Lower lobe of right lung (tissue), 2 donors: ENCODE data around the gene ZBTB21. TPM values are rescaled to one million over a fixed set of nuclear protein-coding genes. Genes with fewer than 3 reads are reported as not detected.

Source experiments
- ATAC-seq, 2 donors: fragments of 200-7000 bp; cut with Tn5 transposase; one replicate each; pipeline ENCODE4 v1.9.1; 2020 to 2022; ENCODE audit warnings: mild to moderate bottlenecking in 2 of 2, moderate library complexity in 2 of 2
- DNase-seq: peaks from one replicate; pipeline ENCODE4 v3.0.0-alpha.2; 2020
- H3K27ac ChIP-seq: fragments of 200-600 bp; one replicate; pipeline ENCODE4 v1.8.0; 2022
- H3K27me3 ChIP-seq: fragments of 200-600 bp; one replicate; pipeline ENCODE4 v1.8.0; 2022; ENCODE audit warnings: low read depth
- H3K36me3 ChIP-seq: fragments of 200-600 bp; one replicate; pipeline ENCODE4 v1.8.0; 2022; ENCODE audit warnings: mild to moderate bottlenecking
- H3K4me1 ChIP-seq: fragments of 200-600 bp; one replicate; pipeline ENCODE4 v1.8.0; 2022
- H3K4me3 ChIP-seq: fragments of 200-600 bp; one replicate; pipeline ENCODE4 v1.8.0; 2022; ENCODE audit warnings: mild to moderate bottlenecking
- H3K9me3 ChIP-seq: fragments of 200-600 bp; one replicate; pipeline ENCODE4 v1.8.0; 2022
- intact Hi-C: fragments of 100-400 bp; cut with DNase I; formaldehyde crosslinking; loops from one replicate; pipeline ENCODE4 v1.11.0; 2022
- total RNA-seq: library from RNA; stranded (reverse); fragmentation: NEBNext Ultra II Directional; extraction: Animal tissue kit (Norgen Biotek cat#: 25700); gene quantifications from one replicate; pipeline ENCODE4 v1.2.1, GENCODE V29; 2021
- TF ChIP-seq, protein P1 (sequence below): fragments of 200-600 bp; IDR thresholded peaks from one replicate; pipeline ENCODE4 v1.8.0; 2022; ENCODE audit warnings: antibody characterized with exemption, mild to moderate bottlenecking
- donor health status: DM: no; HTN: yes; CAD: no; lungs with severe emphysema.

The ZBTB21 gene
- total RNA-seq, 1 donor from 2014 or later = 15.6 TPM

DNA sequence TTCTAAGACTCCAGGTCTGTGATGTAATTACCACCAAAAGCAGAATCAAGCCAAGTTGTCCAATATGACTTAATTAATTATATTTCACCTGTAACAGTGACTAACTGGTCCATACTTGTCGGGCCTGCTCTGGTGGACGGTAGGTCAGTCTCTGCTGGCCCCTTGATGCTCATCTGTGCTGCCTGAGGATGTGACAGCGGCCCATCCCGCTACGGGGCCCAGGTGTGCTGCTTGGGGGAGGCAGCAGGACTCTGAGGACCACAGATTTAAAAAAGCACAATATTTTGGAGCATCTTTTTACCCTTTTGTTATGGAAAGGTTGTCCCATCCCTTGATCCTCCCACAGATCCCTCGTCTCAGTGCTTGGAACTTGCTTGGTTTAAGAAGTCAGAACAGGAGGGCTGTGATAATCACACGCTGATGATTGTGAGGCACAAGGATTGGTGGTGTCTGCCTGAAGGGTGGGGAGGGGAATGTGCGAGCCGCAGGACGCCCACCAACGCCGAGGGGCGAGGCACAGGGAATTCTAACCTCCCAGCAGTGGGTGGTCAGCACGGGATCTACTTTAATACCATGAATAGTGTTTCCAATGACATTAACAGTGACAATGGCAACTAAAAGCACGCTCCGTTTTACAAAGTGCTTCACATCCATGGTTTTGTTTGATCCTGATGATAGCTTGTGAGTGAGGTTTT is 33.2 kb upstream of the ZBTB21 start:
- no peak for ATAC-seq
- peak; percentile 18 for DNase-seq
- Histone ChIP-seq H3K9me3 (no peaks in the 10 kb centered on the region), H3K36me3 (no peaks in the 10 kb centered on the region), H3K4me3 (no peak overlapping the region), H3K4me1 (peaks cover 15% of the 10 kb centered on the region), H3K27me3 (no peaks in the 10 kb centered on the region), H3K27ac (no peak overlapping the region)
- TF ChIP-seq, protein P1, sequence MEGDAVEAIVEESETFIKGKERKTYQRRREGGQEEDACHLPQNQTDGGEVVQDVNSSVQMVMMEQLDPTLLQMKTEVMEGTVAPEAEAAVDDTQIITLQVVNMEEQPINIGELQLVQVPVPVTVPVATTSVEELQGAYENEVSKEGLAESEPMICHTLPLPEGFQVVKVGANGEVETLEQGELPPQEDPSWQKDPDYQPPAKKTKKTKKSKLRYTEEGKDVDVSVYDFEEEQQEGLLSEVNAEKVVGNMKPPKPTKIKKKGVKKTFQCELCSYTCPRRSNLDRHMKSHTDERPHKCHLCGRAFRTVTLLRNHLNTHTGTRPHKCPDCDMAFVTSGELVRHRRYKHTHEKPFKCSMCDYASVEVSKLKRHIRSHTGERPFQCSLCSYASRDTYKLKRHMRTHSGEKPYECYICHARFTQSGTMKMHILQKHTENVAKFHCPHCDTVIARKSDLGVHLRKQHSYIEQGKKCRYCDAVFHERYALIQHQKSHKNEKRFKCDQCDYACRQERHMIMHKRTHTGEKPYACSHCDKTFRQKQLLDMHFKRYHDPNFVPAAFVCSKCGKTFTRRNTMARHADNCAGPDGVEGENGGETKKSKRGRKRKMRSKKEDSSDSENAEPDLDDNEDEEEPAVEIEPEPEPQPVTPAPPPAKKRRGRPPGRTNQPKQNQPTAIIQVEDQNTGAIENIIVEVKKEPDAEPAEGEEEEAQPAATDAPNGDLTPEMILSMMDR = no peak
- intact Hi-C loops = no loop called here

DNA sequence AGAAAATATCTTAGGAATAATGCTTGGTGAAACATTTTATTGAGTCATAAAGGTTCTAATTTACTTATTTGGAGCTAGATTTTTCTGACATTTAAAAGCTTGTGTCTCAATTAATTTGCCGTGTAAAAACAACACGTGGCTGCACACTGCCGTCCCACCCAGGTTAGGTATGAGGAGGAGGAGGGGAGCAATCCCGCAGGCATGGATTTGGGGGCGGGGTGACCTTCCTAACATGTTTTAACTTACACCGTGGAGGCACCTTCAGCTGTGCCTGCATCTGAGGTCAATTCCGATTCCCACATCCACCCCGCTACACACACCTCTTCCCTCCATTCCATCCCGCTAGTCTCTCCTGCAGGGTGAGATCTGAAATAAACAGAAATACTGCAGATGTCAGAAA is 32.5 kb upstream of the ZBTB21 start:
- DNase-seq = no peak
- H3K27ac ChIP-seq = no peak overlapping the region
- TF ChIP-seq, protein P1 = no peak

GRCh38 chr21:42041711-42042110 is 31.6 kb upstream of the ZBTB21 start:
- Histone ChIP-seq H3K4me1 (peaks cover 15% of the 10 kb centered on the region), H3K27me3 (no peaks in the 10 kb centered on the region), H3K36me3 (no peaks in the 10 kb centered on the region), H3K27ac (no peak overlapping the region), H3K9me3 (no peaks in the 10 kb centered on the region), H3K4me3 (no peak overlapping the region)
- intact Hi-C loops = no loop called here
- DNase-seq (peak; percentile 24), ATAC-seq (no peak)
- TF ChIP-seq, protein P1 = no peak

More for the DNA sequence above, 32.5 kb upstream of the ZBTB21 start:
- H3K4me3 ChIP-seq = no peak overlapping the region
- ATAC-seq = no peak
- no peaks in the 10 kb centered on the region for H3K36me3 ChIP-seq
- H3K9me3 ChIP-seq = no peaks in the 10 kb centered on the region
- intact Hi-C loops = no loop called here
- peaks cover 15% of the 10 kb centered on the region for H3K4me1 ChIP-seq
- no peaks in the 10 kb centered on the region for H3K27me3 ChIP-seq

GRCh38 chr21:42041246-42041645 is 31.1 kb upstream of the ZBTB21 start:
- TF ChIP-seq, protein P1 = no peak
- intact Hi-C loops = no loop called here
- no peak for DNase-seq

GRCh38 chr21:42040411-42041180 is 30.4 kb upstream of the ZBTB21 start:
- no peaks in the 10 kb centered on the region for H3K9me3 ChIP-seq
- H3K4me3 ChIP-seq = no peak overlapping the region
- no peaks in the 10 kb centered on the region for H3K36me3 ChIP-seq
- H3K27me3 ChIP-seq = no peaks in the 10 kb centered on the region
- TF ChIP-seq, protein P1 = no peak
- no peak overlapping the region for H3K27ac ChIP-seq
- ATAC-seq = peak; percentile 65 to 73
- H3K4me1 ChIP-seq = peaks cover 15% of the 10 kb centered on the region
- DNase-seq = peak; percentile 24
- intact Hi-C loops = no loop called here

More at GRCh38 chr21:42041246-42041645, 31.1 kb upstream of the ZBTB21 start:
- no peak for ATAC-seq
- peaks cover 15% of the 10 kb centered on the region for H3K4me1 ChIP-seq
- H3K9me3 ChIP-seq = no peaks in the 10 kb centered on the region
- no peaks in the 10 kb centered on the region for H3K36me3 ChIP-seq
- H3K4me3 ChIP-seq = no peak overlapping the region
- no peaks in the 10 kb centered on the region for H3K27me3 ChIP-seq
- no peak overlapping the region for H3K27ac ChIP-seq
